Measurements from ENCODE around the gene IRF2BPL.

The IRF2BPL gene

GRCh38 chr14:77026930-77027537 is 1.5 kb downstream of the IRF2BPL start:
- Histone ChIP-seq H3K9me3 (ENCODE audit: severe bottlenecking) (no peaks in the 10 kb centered on the region), H3K4me3 (ENCODE audit: low read depth, low read length) (peak overlapping the region; percentile 81), H3K27ac (no peak overlapping the region; the same call in 1 of the 2 replicates), H3K36me3 (peaks cover 10% of the 10 kb centered on the region), H3K27me3 (ENCODE audit: insufficient read depth, low read depth, severe bottlenecking) (no peaks in the 10 kb centered on the region)
- 0 out of 2 replicates have a peak, but pooled peaks have one; percentile 1 for TF ChIP-seq CTCF (IDR thresholded peaks at IDR 0.05; ENCODE audit: low read depth, low read length)
- DNase-seq, result no peak

GRCh38 chr14:77026166-77026929 is 2.2 kb downstream of the IRF2BPL start:
- TF ChIP-seq CTCF (IDR thresholded peaks at IDR 0.05; ENCODE audit: low read depth, low read length), result no peak
- Histone ChIP-seq H3K36me3 (peaks cover 10% of the 10 kb centered on the region), H3K9me3 (ENCODE audit: severe bottlenecking) (no peaks in the 10 kb centered on the region), H3K27me3 (ENCODE audit: insufficient read depth, low read depth, severe bottlenecking) (no peaks in the 10 kb centered on the region), H3K27ac (no peak overlapping the region), H3K4me3 (ENCODE audit: low read depth, low read length) (no peak overlapping the region)
- DNase-seq, result no peak

GRCh38 chr14:77025744-77026165 is 2.8 kb downstream of the IRF2BPL start:
- H3K9me3 ChIP-seq (ENCODE audit: severe bottlenecking), result no peaks in the 10 kb centered on the region
- no peak overlapping the region for H3K4me3 ChIP-seq (ENCODE audit: low read depth, low read length)
- DNase-seq, result no peak
- peaks cover 10% of the 10 kb centered on the region for H3K36me3 ChIP-seq
- no peak overlapping the region for H3K27ac ChIP-seq
- no peaks in the 10 kb centered on the region for H3K27me3 ChIP-seq (ENCODE audit: insufficient read depth, low read depth, severe bottlenecking)
- no peak for TF ChIP-seq CTCF (IDR thresholded peaks at IDR 0.05; ENCODE audit: low read depth, low read length)

GRCh38 chr14:77024171-77024691 is 4.3 kb downstream of the IRF2BPL start:
- no peak for DNase-seq
- Histone ChIP-seq H3K27me3 (ENCODE audit: insufficient read depth, low read depth, severe bottlenecking) (no peaks in the 10 kb centered on the region), H3K27ac (no peak overlapping the region), H3K4me3 (ENCODE audit: low read depth, low read length) (no peak overlapping the region), H3K9me3 (ENCODE audit: severe bottlenecking) (no peaks in the 10 kb centered on the region), H3K36me3 (peaks cover 10% of the 10 kb centered on the region)
- TF ChIP-seq CTCF (IDR thresholded peaks at IDR 0.05; ENCODE audit: low read depth, low read length), result no peak

- Histone ChIP-seq H3K36me3 (peaks cover 10% of the 10 kb centered on the region), H3K4me3 (ENCODE audit: low read depth, low read length) (no peak overlapping the region), H3K9me3 (ENCODE audit: severe bottlenecking) (no peaks in the 10 kb centered on the region), H3K27me3 (ENCODE audit: insufficient read depth, low read depth, severe bottlenecking) (no peaks in the 10 kb centered on the region), H3K27ac (peak overlapping the region; percentile 20; the same call in 1 of the 2 replicates)
- TF ChIP-seq CTCF (IDR thresholded peaks at IDR 0.05; ENCODE audit: low read depth, low read length), result no peak
- no peak for DNase-seq
Measured at GRCh38 chr14:77023001-77023996, 5.2 kb downstream of the IRF2BPL start.

All from WERI-Rb-1 (cell line).